GM23338 (cell line): Measurements from ENCODE around the gene AFF2.

ENCODE experiments used
- CTCF ChIP-seq, 2 experiments: fragments of 200-600 bp in 1 of 2; sonication (generic) in 1 of 2; conservative IDR thresholded peaks; 2 replicates each; pipeline versions ENCODE4 v1.5.1 to v1.6.1; 2016 to 2017; ENCODE audit warnings: antibody characterized with exemption in 2 of 2, low read depth in 2 of 2, mild to moderate bottlenecking in 2 of 2, moderate library complexity in 1 of 2
- EZH2 ChIP-seq: fragments of 200-600 bp; sonication (generic); IDR thresholded peaks from one replicate; pipeline ENCODE4 v1.8.0; 2017; ENCODE audit warnings: antibody characterized with exemption, mild to moderate bottlenecking, low read depth; ENCODE audit not compliant: unreplicated experiment

DNA sequence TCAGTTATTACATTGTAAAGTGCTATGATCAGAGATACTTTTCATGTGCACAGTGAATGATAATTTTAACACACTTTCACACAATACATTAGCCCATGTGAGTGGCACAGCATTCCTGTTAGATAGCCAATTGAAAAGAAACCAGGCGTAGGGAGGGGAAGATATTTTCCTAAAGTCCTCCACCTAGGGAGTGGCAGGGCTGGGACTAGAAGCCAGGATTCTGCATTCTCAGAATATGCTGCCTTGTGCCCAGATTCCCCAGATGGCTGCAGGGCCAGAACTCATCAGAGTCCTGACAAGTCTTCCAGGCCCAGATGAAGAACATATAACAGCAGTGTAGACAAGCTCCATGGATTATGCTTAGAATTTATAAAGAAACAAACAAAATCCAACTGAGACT lies 350.2 kb downstream of the AFF2 start:
- TF ChIP-seq EZH2: no peak
- no peak for TF ChIP-seq CTCF (conservative IDR thresholded peaks at IDR 0.05; ENCODE audit: low read depth in 2 of 2)
